Choroid plexus epithelial cell (primary cell): Measurements from ENCODE around the gene FHDC1.

ENCODE experiments used
- DNase-seq: peaks from one replicate; pipeline ENCODE4 v3.0.0-alpha.2; 2010; ENCODE audit warnings: low read depth
- H3K4me3 ChIP-seq: 2 replicates; pipeline ENCODE4 v1.5.1; 2011; ENCODE audit warnings: low read depth, mild to moderate bottlenecking, control low read depth, low read length, moderate library complexity
- CTCF ChIP-seq: conservative IDR thresholded peaks from 2 replicates; pipeline ENCODE4 v1.5.1; 2011; ENCODE audit warnings: low read depth, mild to moderate bottlenecking, control low read depth, inconsistent platforms, low read length, moderate library complexity

FHDC1 gene

GRCh38 chr4:153014460-153014859 is 78.3 kb downstream of the FHDC1 start:
- DNase-seq, result peak; percentile 33
- TF ChIP-seq CTCF, result no peak
- no peak overlapping the region for H3K4me3 ChIP-seq

GRCh38 chr4:153016592-153016991 is 80.5 kb downstream of the FHDC1 start:
- no peak overlapping the region for H3K4me3 ChIP-seq
- TF ChIP-seq CTCF, result no peak
- no peak for DNase-seq

- no peak for DNase-seq
- TF ChIP-seq CTCF, result no peak
- no peak overlapping the region for H3K4me3 ChIP-seq
These were observed 81.9 kb downstream of the FHDC1 start for GRCh38 chr4:153018031-153018430.

- DNase-seq, result no peak
- no peak for TF ChIP-seq CTCF
- H3K4me3 ChIP-seq, result no peak overlapping the region
These were observed 82.6 kb downstream of the FHDC1 start for GRCh38 chr4:153018684-153019083.

GRCh38 chr4:153019906-153020305 is 83.8 kb downstream of the FHDC1 start:
- no peak overlapping the region for H3K4me3 ChIP-seq
- DNase-seq, result no peak
- TF ChIP-seq CTCF, result no peak

- no peak for TF ChIP-seq CTCF
- H3K4me3 ChIP-seq, result no peak overlapping the region
- DNase-seq, result no peak
These were observed 84.3 kb downstream of the FHDC1 start for GRCh38 chr4:153020457-153020856.

- TF ChIP-seq CTCF, result no peak
- H3K4me3 ChIP-seq, result no peak overlapping the region
- no peak for DNase-seq
These were observed 85.2 kb downstream of the FHDC1 start for GRCh38 chr4:153021276-153021675.
